ENCODE results near the gene RBBP5. TPM values are rescaled to one million over a fixed set of nuclear protein-coding genes. Genes with fewer than 3 reads are reported as not detected.

Gene RBBP5
- total RNA-seq, 1 experiment from 2014 or later: 19.0 TPM

- POLR2A ChIA-PET: no interaction called here
- intact Hi-C loops (cut with micrococcal nuclease; ENCODE audit: unreplicated experiment): no loop called here
- no peak for TF ChIP-seq CTCF (IDR thresholded peaks at IDR 0.05; ENCODE audit: insufficient read depth in 1 of 2, low read depth in 1 of 2, low read length in 1 of 2, severe bottlenecking in 1 of 2, unreplicated experiment in 1 of 2)
- Histone ChIP-seq H3K27me3 (replicated peaks; ENCODE audit: control insufficient read depth, insufficient read depth, low read length) (no peaks in the 10 kb centered on the region), H3K36me3 (ENCODE audit: control insufficient read depth, insufficient read depth, low read length) (no peaks in the 10 kb centered on the region), H3K9me3 (no peaks in the 10 kb centered on the region), H3K4me1 (no peaks in the 10 kb centered on the region), H3K4me3 (ENCODE audit: low read depth, low read length) (no peak overlapping the region)
- no TSS peak for BruUV-seq (replicated peaks)
- no peaks in the 10 kb centered on the region for H3K36me3 Mint-ChIP-seq (ENCODE audit: insufficient read depth, unreplicated experiment)
- H3K27ac Mint-ChIP-seq (ENCODE audit: unreplicated experiment): no peak overlapping the region
- no peak overlapping the region for H3K4me3 Mint-ChIP-seq (ENCODE audit: unreplicated experiment)
- H3K4me1 Mint-ChIP-seq (ENCODE audit: low read depth, unreplicated experiment): no peaks in the 10 kb centered on the region
- CTCF ChIA-PET: no interaction called here
- no peak for DNase-seq
- no peaks in the 10 kb centered on the region for H3K9me3 Mint-ChIP-seq (ENCODE audit: unreplicated experiment)
- H3K27me3 Mint-ChIP-seq (ENCODE audit: insufficient read depth, unreplicated experiment): peaks cover 2% of the 10 kb centered on the region
These were observed 52.2 kb downstream of the RBBP5 start for GRCh38 chr1:205069371-205070125.

GRCh38 chr1:205068457-205069040 lies 53.2 kb downstream of the RBBP5 start:
- no peaks in the 10 kb centered on the region for H3K9me3 Mint-ChIP-seq (ENCODE audit: unreplicated experiment)

GRCh38 chr1:205068001-205068400 lies 53.8 kb downstream of the RBBP5 start:
- intact Hi-C loops (cut with micrococcal nuclease; ENCODE audit: unreplicated experiment): no loop called here
- no peak for DNase-seq

More at GRCh38 chr1:205068457-205069040, 53.2 kb downstream of the RBBP5 start:
- BruUV-seq (replicated peaks): no TSS peak
- Mint-ChIP-seq H3K4me1 (ENCODE audit: low read depth, unreplicated experiment) (no peaks in the 10 kb centered on the region), H3K36me3 (ENCODE audit: insufficient read depth, unreplicated experiment) (no peaks in the 10 kb centered on the region), H3K27me3 (ENCODE audit: insufficient read depth, unreplicated experiment) (peaks cover 2% of the 10 kb centered on the region), H3K27ac (ENCODE audit: unreplicated experiment) (no peak overlapping the region), H3K4me3 (ENCODE audit: unreplicated experiment) (no peak overlapping the region)
- Histone ChIP-seq H3K27me3 (replicated peaks; ENCODE audit: control insufficient read depth, insufficient read depth, low read length) (no peaks in the 10 kb centered on the region), H3K4me3 (ENCODE audit: low read depth, low read length) (no peak overlapping the region), H3K4me1 (no peaks in the 10 kb centered on the region), H3K9me3 (no peaks in the 10 kb centered on the region), H3K36me3 (ENCODE audit: control insufficient read depth, insufficient read depth, low read length) (no peaks in the 10 kb centered on the region)
- POLR2A ChIA-PET: no interaction called here
- CTCF ChIA-PET: no interaction called here
- no peak for DNase-seq
- TF ChIP-seq CTCF (IDR thresholded peaks at IDR 0.05; ENCODE audit: insufficient read depth in 1 of 2, low read depth in 1 of 2, low read length in 1 of 2, severe bottlenecking in 1 of 2, unreplicated experiment in 1 of 2): no peak
- intact Hi-C loops (cut with micrococcal nuclease; ENCODE audit: unreplicated experiment): no loop called here

More at GRCh38 chr1:205068001-205068400, 53.8 kb downstream of the RBBP5 start:
- CTCF ChIA-PET: no interaction called here
- H3K36me3 Mint-ChIP-seq (ENCODE audit: insufficient read depth, unreplicated experiment): no peaks in the 10 kb centered on the region
- H3K27ac Mint-ChIP-seq (ENCODE audit: unreplicated experiment): no peak overlapping the region
- no peak overlapping the region for H3K4me3 Mint-ChIP-seq (ENCODE audit: unreplicated experiment)
- BruUV-seq (replicated peaks): no TSS peak
- H3K4me3 ChIP-seq (ENCODE audit: low read depth, low read length): no peak overlapping the region
- H3K36me3 ChIP-seq (ENCODE audit: control insufficient read depth, insufficient read depth, low read length): no peaks in the 10 kb centered on the region
- H3K9me3 ChIP-seq: no peaks in the 10 kb centered on the region
- H3K27me3 ChIP-seq (replicated peaks; ENCODE audit: control insufficient read depth, insufficient read depth, low read length): no peaks in the 10 kb centered on the region
- no peaks in the 10 kb centered on the region for H3K9me3 Mint-ChIP-seq (ENCODE audit: unreplicated experiment)
- H3K27me3 Mint-ChIP-seq (ENCODE audit: insufficient read depth, unreplicated experiment): peaks cover 2% of the 10 kb centered on the region
- no peaks in the 10 kb centered on the region for H3K4me1 ChIP-seq
- POLR2A ChIA-PET: no interaction called here
- no peaks in the 10 kb centered on the region for H3K4me1 Mint-ChIP-seq (ENCODE audit: low read depth, unreplicated experiment)
- no peak for TF ChIP-seq CTCF (IDR thresholded peaks at IDR 0.05; ENCODE audit: insufficient read depth in 1 of 2, low read depth in 1 of 2, low read length in 1 of 2, severe bottlenecking in 1 of 2, unreplicated experiment in 1 of 2)

Data from Caco-2 (cell line).